BJ (cell line): ENCODE data around the gene RABGAP1L. TPM values are rescaled to one million over a fixed set of nuclear protein-coding genes. Genes with fewer than 3 reads are reported as not detected.
"Not testable (repeated sequence)": the region's sequence is repeated elsewhere in the genome, so short reads cannot be mapped to it uniquely, and the experiment has no call there.

Experiments used
- CTCF ChIA-PET: fragments of 350-600 bp; formaldehyde crosslinking; extraction: SDS; loops from one replicate; lab custom pipeline; 2021; ENCODE audit warnings: antibody characterized with exemption, inconsistent platforms; lab: Yijun Ruan, JAX
- POLR2A ChIA-PET: fragments of 300-600 bp; sonication (Branson Sonifier 250); formaldehyde crosslinking; extraction: SDS; loops from one replicate; lab custom pipeline; 2021; ENCODE audit warnings: antibody characterized with exemption; lab: Charles Lee
- DNase-seq: peaks from one replicate; pipeline ENCODE4 v3.0.0-alpha.2; 2011; ENCODE audit warnings: low read depth
- H3K27me3 ChIP-seq: 2 replicates; pipeline ENCODE4 v1.6.0; 2011; ENCODE audit warnings: low read length; ENCODE audit not compliant: control insufficient read depth, insufficient read depth
- H3K36me3 ChIP-seq: 2 replicates; pipeline ENCODE4 v1.5.1; 2011; ENCODE audit warnings: low read length; ENCODE audit not compliant: control insufficient read depth, insufficient read depth
- H3K4me3 ChIP-seq: 2 replicates; pipeline ENCODE4 v1.5.1; 2011; ENCODE audit warnings: low read depth, mild to moderate bottlenecking, control low read depth, low read length
- polyA plus RNA-seq: library from polyadenylated mRNA; depleted of rRNA; stranded (reverse); fragments of >200 nt; gene quantifications from 2 replicates; pipeline ENCODE4 v1.2.3, GENCODE V29; 2011
- TF ChIP-seq, protein P1 (sequence below): IDR thresholded peaks from 2 replicates; pipeline ENCODE4 v1.5.1; 2011; ENCODE audit warnings: low read depth, mild to moderate bottlenecking, control low read depth, inconsistent platforms, low read length, moderate library complexity; ENCODE audit not compliant: insufficient read depth

The RABGAP1L gene
- polyA plus RNA-seq, 1 experiment = 15.9 TPM

DNA sequence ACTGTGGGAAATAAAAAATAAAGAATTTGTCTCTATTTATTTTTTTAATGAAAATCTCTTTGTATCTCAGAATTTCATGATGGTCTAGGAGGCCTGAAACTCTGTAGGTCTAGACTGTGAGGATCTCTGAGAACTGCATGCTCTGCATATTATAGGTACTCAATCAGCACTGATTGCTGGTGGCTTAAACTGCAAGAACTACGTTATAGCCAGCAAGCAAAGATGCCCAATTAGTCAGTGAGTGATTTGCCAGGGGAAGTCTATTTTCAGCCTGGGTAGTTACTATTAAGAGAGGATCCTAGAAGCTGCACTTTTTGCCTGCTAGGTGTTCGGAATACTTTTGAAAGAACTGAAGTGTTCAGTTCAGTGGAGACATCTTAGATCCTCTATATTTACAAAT, 375.9 kb downstream of the RABGAP1L start:
- DNase-seq = no peak
- H3K4me3 ChIP-seq = no peak overlapping the region
- ChIA-PET CTCF (interaction anchor here (0.6 kb wide), 1 partner anchor 57 kb away, joined by 3 read pairs; no protein-coding TSS in a partner anchor), POLR2A (no interaction called here)
- H3K27me3 ChIP-seq = no peaks in the 10 kb centered on the region
- no peaks in the 10 kb centered on the region for H3K36me3 ChIP-seq
- TF ChIP-seq, protein P1, sequence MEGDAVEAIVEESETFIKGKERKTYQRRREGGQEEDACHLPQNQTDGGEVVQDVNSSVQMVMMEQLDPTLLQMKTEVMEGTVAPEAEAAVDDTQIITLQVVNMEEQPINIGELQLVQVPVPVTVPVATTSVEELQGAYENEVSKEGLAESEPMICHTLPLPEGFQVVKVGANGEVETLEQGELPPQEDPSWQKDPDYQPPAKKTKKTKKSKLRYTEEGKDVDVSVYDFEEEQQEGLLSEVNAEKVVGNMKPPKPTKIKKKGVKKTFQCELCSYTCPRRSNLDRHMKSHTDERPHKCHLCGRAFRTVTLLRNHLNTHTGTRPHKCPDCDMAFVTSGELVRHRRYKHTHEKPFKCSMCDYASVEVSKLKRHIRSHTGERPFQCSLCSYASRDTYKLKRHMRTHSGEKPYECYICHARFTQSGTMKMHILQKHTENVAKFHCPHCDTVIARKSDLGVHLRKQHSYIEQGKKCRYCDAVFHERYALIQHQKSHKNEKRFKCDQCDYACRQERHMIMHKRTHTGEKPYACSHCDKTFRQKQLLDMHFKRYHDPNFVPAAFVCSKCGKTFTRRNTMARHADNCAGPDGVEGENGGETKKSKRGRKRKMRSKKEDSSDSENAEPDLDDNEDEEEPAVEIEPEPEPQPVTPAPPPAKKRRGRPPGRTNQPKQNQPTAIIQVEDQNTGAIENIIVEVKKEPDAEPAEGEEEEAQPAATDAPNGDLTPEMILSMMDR = no peak

DNA sequence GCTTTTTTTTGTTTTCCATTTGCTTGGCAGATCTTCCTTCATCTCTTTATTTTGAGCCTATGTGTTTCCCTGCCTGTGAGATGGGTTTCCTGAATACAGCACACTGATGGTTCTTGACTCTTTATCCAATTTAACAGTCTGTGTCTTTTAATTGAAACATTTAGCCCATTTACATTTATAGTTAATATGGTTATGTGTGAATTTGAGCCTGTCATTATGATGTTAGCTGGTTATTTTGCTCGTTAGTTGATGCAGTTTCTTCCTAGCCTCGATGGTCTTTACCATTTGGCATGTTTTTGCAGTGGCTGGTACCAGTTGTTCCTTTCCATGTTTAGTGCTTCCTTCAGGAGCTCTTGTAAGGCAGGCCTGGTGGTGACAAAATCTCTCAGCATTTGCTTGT, 384.1 kb downstream of the RABGAP1L start:
- H3K36me3 ChIP-seq, DNase-seq, POLR2A ChIA-PET, H3K4me3 ChIP-seq, H3K27me3 ChIP-seq, CTCF ChIA-PET: not testable (repeated sequence)

DNA sequence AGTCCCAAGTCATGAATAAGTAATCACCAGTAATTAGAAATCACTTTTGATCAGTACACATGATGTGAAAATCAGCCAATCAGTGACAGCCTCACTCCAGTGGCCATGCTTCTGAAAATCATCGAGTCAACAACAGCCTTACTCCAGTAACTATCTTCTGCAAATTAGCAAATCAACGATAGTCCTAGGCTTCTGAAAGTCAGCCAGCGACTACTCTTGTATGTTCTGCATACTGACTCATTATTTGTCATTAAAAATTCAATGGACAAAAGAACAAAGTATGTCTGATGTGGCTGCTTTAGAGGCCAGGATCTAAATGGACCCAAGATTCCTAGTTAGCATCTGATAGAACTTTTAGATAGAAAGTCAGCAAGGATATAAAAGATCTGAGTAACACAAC, 391.0 kb downstream of the RABGAP1L start:
- CTCF ChIA-PET = interaction anchor here (0.9 kb wide), 2 partner anchors 17 to 20 kb away, joined by 3 to 4 read pairs; no protein-coding TSS in a partner anchor
- DNase-seq = no peak
- Histone ChIP-seq H3K36me3 (no peaks in the 10 kb centered on the region), H3K4me3 (no peak overlapping the region), H3K27me3 (no peaks in the 10 kb centered on the region)
- TF ChIP-seq, protein P1 = no peak
- POLR2A ChIA-PET = no interaction called here

DNA sequence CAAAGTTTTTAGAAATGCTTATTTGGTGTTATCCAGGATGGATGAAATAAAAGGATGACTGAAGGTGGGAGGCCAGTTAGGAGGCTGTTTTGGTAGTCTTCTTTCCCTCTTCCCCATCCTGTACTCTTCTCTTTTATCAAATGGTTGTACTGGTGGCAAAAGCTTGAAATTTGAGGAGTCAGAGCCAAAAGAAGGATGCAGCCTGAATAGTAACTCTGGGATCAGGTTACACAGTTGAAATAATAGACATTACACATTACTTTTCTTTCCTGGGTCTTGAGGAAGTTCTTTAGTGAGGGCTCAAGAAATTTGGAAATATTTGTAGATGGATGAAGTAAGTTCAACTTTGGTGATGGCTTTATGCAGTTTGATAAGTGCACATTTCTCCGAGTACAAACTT, 397.1 kb downstream of the RABGAP1L start:
- TF ChIP-seq, protein P1 = no peak
- no peaks in the 10 kb centered on the region for H3K36me3 ChIP-seq
- no peaks in the 10 kb centered on the region for H3K27me3 ChIP-seq
- no peak for DNase-seq
- ChIA-PET POLR2A (no interaction called here), CTCF (interaction anchor here (1.0 kb wide), 1 partner anchor 294 kb away, joined by 3 read pairs; no protein-coding TSS in a partner anchor)
- no peak overlapping the region for H3K4me3 ChIP-seq

DNA sequence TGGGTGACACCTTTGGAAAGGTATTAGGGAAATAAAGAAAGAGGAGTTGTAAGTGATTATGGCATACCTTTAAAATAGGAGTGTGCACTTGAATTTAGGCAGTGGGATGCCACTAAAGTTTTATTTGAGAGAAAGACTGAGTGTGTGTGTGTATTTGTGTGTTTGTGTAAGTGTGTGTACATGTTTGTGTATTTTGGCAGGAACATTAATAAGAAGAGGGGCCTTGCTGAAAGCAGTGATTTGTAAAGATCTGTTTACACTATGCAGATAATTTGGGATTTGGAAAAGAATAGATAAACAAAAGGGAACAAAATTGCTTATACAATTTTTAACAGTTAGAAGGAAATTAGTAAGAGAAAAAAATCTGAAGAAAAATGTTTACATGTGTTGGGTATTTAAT, 409.2 kb downstream of the RABGAP1L start:
- POLR2A ChIA-PET = no interaction called here
- Histone ChIP-seq H3K27me3 (no peaks in the 10 kb centered on the region), H3K4me3 (no peak overlapping the region), H3K36me3 (no peaks in the 10 kb centered on the region)
- CTCF ChIA-PET = no interaction called here
- TF ChIP-seq, protein P1 = no peak
- no peak for DNase-seq

DNA sequence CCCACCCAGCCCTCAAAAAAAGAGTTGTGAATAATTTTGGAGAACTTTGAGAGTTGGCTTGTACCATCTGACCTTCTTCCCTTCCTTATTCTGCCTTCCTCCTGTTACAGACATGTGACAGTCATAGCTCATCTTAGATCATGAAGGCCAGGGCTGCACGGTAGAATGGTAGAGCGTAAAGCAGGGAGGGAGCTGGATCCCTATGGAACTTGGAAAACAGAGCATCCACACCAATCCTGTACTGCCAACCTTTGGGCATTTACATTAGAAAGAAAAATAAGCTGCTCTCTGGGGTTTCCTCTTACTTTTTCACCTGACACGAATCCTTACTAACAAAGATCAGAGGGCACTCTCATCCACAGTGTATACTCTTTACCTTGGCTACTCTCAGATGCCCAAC, 409.9 kb downstream of the RABGAP1L start:
- Histone ChIP-seq H3K27me3 (no peaks in the 10 kb centered on the region), H3K36me3 (no peaks in the 10 kb centered on the region), H3K4me3 (no peak overlapping the region)
- ChIA-PET CTCF (no interaction called here), POLR2A (no interaction called here)
- DNase-seq = no peak
- TF ChIP-seq, protein P1 = no peak
